IMR-90 (cell line): ENCODE measurements around the gene ERG. TPM values are rescaled to one million over a fixed set of nuclear protein-coding genes. Genes with fewer than 3 reads are reported as not detected.

ENCODE experiments used
- ATAC-seq: fragments of 200-7000 bp; cut with Tn5 transposase; 2 replicates; pipeline ENCODE4 v1.9.1; 2020; ENCODE audit warnings: low read depth, mild to moderate bottlenecking, moderate library complexity
- BruUV-seq: library from RNA; stranded (reverse); fragments of 400-500 nt; replicated peaks from 2 replicates; lab custom pipeline; 2021; lab: Mats Ljungman, UMichigan
- CTCF ChIA-PET: fragments of 300-600 bp; formaldehyde crosslinking; extraction: SDS; loops from one replicate; lab custom pipeline; 2021; ENCODE audit warnings: antibody characterized with exemption; lab: Yijun Ruan, JAX
- POLR2A ChIA-PET: fragments of 300-600 bp; sonication (Branson Sonifier 250); formaldehyde crosslinking; loops from one replicate; lab custom pipeline; 2022; ENCODE audit warnings: antibody characterized with exemption; ENCODE audit not compliant: unreplicated experiment; lab: Charles Lee
- DNase-seq: peaks from one replicate; pipeline ENCODE4 v3.0.0; 2013
- H2AFZ ChIP-seq: replicated peaks from 2 replicates; pipeline ENCODE3; 2013; ENCODE audit warnings: low read length, mild to moderate bottlenecking; ENCODE audit not compliant: poor library complexity
- H2AK5ac ChIP-seq: 2 replicates; pipeline ENCODE4 v1.6.1; 2013; ENCODE audit warnings: low read depth, low read length, inconsistent platforms
- H2AK9ac ChIP-seq: replicated peaks from 2 replicates; pipeline ENCODE3; 2013; ENCODE audit warnings: mild to moderate bottlenecking, low read depth, low read length, moderate library complexity; ENCODE audit not compliant: poor library complexity
- H2BK120ac ChIP-seq: 2 replicates; pipeline ENCODE4 v1.6.1; 2013; ENCODE audit warnings: low read depth, low read length, inconsistent platforms
- H2BK15ac ChIP-seq: 3 replicates; pipeline ENCODE4 v1.6.1; 2013; ENCODE audit warnings: low read depth, low read length, inconsistent platforms
- H2BK20ac ChIP-seq: 2 replicates; pipeline ENCODE4 v1.6.1; 2013; ENCODE audit warnings: low read depth, mild to moderate bottlenecking, inconsistent platforms, low read length, moderate library complexity
- H2BK5ac ChIP-seq: 2 replicates; pipeline ENCODE4 v1.6.1; 2013; ENCODE audit warnings: mild to moderate bottlenecking, low read depth, low read length, inconsistent platforms; ENCODE audit not compliant: poor library complexity, severe bottlenecking
- H3K14ac ChIP-seq: replicated peaks from 2 replicates; pipeline ENCODE4 v1.6.1; 2013; ENCODE audit warnings: low read depth, low read length, inconsistent platforms
- H3K18ac ChIP-seq: 2 replicates; pipeline ENCODE4 v1.6.1; 2013; ENCODE audit warnings: low read depth, low read length, control low read depth
- H3K23ac ChIP-seq: 2 replicates; pipeline ENCODE4 v1.6.1; 2013; ENCODE audit warnings: low read depth, low read length, inconsistent platforms
- H3K27ac ChIP-seq: 2 replicates; pipeline ENCODE4 v1.5.1; 2013; ENCODE audit warnings: mild to moderate bottlenecking, control low read depth, low read length; ENCODE audit not compliant: insufficient read depth
- H3K27me3 ChIP-seq: 2 replicates; pipeline ENCODE4 v1.6.1; 2013; ENCODE audit warnings: low read length; ENCODE audit not compliant: control insufficient read depth, insufficient read depth
- H3K36me3 ChIP-seq: 2 replicates; pipeline ENCODE4 v1.6.1; 2013; ENCODE audit warnings: low read length, mixed read lengths; ENCODE audit not compliant: control insufficient read depth, insufficient read depth
- H3K4ac ChIP-seq: 2 replicates; pipeline ENCODE4 v1.6.1; 2013; ENCODE audit warnings: low read depth, low read length, inconsistent platforms
- H3K4me1 ChIP-seq: 2 replicates; pipeline ENCODE4 v1.6.1; 2013; ENCODE audit warnings: low read length, mixed read lengths; ENCODE audit not compliant: control insufficient read depth, insufficient read depth
- H3K4me2 ChIP-seq: 2 replicates; pipeline ENCODE4 v1.6.1; 2013; ENCODE audit warnings: low read depth, mild to moderate bottlenecking, control low read depth, low read length, moderate library complexity
- H3K4me3 ChIP-seq: 2 replicates; pipeline ENCODE4 v1.5.1; 2013; ENCODE audit warnings: low read depth, mild to moderate bottlenecking, control low read depth, low read length, moderate library complexity; ENCODE audit not compliant: insufficient read depth
- H3K56ac ChIP-seq: 2 replicates; pipeline ENCODE4 v1.6.1; 2013; ENCODE audit warnings: low read length, inconsistent platforms; ENCODE audit not compliant: insufficient read depth; ENCODE audit errors: extremely low read depth
- H3K79me1 ChIP-seq, 2 experiments: 2 replicates each; pipeline ENCODE4 v1.6.1; 2013; ENCODE audit warnings: low read length in 2 of 2, inconsistent platforms in 1 of 2, low read depth in 1 of 2
- H3K9ac ChIP-seq: 2 replicates; pipeline ENCODE4 v1.6.1; 2013; ENCODE audit warnings: low read depth, low read length, control low read depth
- H3K9me1 ChIP-seq: 2 replicates; pipeline ENCODE4 v1.6.1; 2013; ENCODE audit warnings: low read length, inconsistent platforms; ENCODE audit not compliant: insufficient read depth
- H3K9me3 ChIP-seq: 2 replicates; pipeline ENCODE4 v1.6.1; 2013; ENCODE audit warnings: low read length; ENCODE audit not compliant: control insufficient read depth, insufficient read depth
- H4K20me1 ChIP-seq: 2 replicates; pipeline ENCODE4 v1.6.1; 2013; ENCODE audit warnings: low read length, inconsistent platforms; ENCODE audit not compliant: insufficient read depth
- H4K5ac ChIP-seq: 2 replicates; pipeline ENCODE4 v1.6.1; 2013; ENCODE audit warnings: mild to moderate bottlenecking, low read depth, low read length, control low read depth
- H4K8ac ChIP-seq, 2 experiments: 2 replicates each; pipeline ENCODE4 v1.6.1; 2013; ENCODE audit warnings: low read depth in 2 of 2, low read length in 2 of 2, control low read depth in 1 of 2, inconsistent platforms in 1 of 2
- H4K91ac ChIP-seq: 2 replicates; pipeline ENCODE4 v1.6.1; 2013; ENCODE audit warnings: low read depth, low read length, inconsistent platforms; ENCODE audit not compliant: insufficient read depth
- MXI1 ChIP-seq: IDR thresholded peaks from 2 replicates; pipeline ENCODE4 v1.6.1; 2012; ENCODE audit warnings: low read depth, mild to moderate bottlenecking, low read length, moderate library complexity, borderline replicate concordance
- NFE2L2 ChIP-seq: fragments of 150-350 bp; IDR thresholded peaks from 2 replicates; pipeline ENCODE4 v1.6.1; 2016; ENCODE audit warnings: low read depth, mild to moderate bottlenecking, low read length
- POLR2A ChIP-seq: IDR thresholded peaks from 2 replicates; pipeline ENCODE4 v1.6.1; 2012; ENCODE audit warnings: mild to moderate bottlenecking, low read depth, low read length
- RAD21 ChIP-seq: IDR thresholded peaks from 2 replicates; pipeline ENCODE4 v1.6.1; 2012; ENCODE audit warnings: low read length, improper control_type of control experiment
- USF2 ChIP-seq: fragments of 150-350 bp; IDR thresholded peaks from 2 replicates; pipeline ENCODE4 v1.6.1; 2017; ENCODE audit warnings: mild to moderate bottlenecking, antibody characterized with exemption, low read length, low read depth
- WGBS, 2 experiments: methylation state at CpG; one replicate each; pipeline versions ENCODE4 v1.1.5 to v1.1.7; 2013; ENCODE audit warnings: missing lambda C conversion rate in 2 of 2; ENCODE audit not compliant: insufficient read length in 1 of 2; ENCODE audit errors: extremely low coverage in 2 of 2; 5-methylcytosine and 5-hydroxymethylcytosine counted together
- dilution Hi-C: fragments of 300-500 bp; cut with HindIII; formaldehyde crosslinking; loops from one replicate; pipeline ENCODE4 v1.14.3; 2018; ENCODE audit warnings: low sequenced_read_pairs; ENCODE audit not compliant: unreplicated experiment
- in situ Hi-C: fragments of 300-500 bp; cut with MboI; formaldehyde crosslinking; loops from 3 replicates; pipeline ENCODE4 v1.14.3; 2019; ENCODE audit warnings: low sequenced_read_pairs, inconsistent platforms, mixed read lengths
- intact Hi-C: fragments of 100-400 bp; cut with micrococcal nuclease; formaldehyde crosslinking; loops from 2 replicates; pipeline ENCODE4 v1.10.0; 2022
- polyA plus RNA-seq, 3 experiments: library from polyadenylated mRNA; depleted of rRNA; stranded (reverse); fragments of >200 nt; gene quantifications; 2 replicates each; pipeline ENCODE4 v1.2.3, GENCODE V29; 2012; ENCODE audit warnings: low replicate concordance in 1 of 3
- total RNA-seq: library from RNA; depleted of rRNA; stranded (reverse); fragments of >200 nt; gene quantifications from 2 replicates; pipeline ENCODE4 v1.2.3, GENCODE V29; 2012

Gene ERG
- total and polyA plus RNA-seq, 2 of the 4 experiments (the other 2 are of a cell fraction), result not detected

DNA sequence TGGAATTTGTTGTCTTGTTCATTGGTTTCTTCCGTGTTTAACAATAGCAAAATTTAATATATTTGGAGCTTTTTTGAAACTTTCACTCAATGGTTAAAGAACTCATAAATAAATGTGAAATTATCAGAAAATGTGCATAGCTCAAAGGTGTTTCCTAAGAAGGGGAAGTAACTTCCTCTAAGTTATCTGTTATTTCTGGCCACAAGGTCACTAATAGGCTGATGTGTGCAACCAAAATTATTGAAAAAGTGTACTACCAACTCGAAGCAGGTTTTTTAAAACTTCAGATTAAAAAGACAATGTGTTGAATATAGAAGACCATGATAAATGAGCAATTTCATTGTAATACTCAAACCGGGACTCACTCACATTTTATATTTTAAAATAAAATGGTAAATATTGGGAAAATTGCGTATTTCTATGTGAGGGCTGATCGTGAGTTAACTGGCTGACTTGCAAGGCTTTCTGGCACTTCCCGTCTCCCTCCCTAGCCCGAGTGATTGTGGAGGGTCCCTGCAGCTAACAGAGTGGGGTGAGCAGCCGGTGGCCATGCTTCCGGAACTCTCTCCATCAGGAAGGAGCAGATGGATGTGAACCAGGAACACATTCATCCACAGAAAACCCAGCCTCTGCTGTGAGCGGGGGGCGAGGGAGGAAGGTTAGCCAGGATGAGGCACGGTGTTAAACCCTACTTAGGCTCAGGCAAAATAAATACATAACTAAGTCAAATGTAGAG, 96.9 kb downstream of the ERG start:
- Histone ChIP-seq H2BK15ac (no peak overlapping the region), H3K14ac (no peak overlapping the region), H2BK5ac (no peak overlapping the region), H3K18ac (no peak overlapping the region), H3K4ac (no peak overlapping the region), H3K9me1 (no peaks in the 10 kb centered on the region), H3K79me1 (no peaks in the 10 kb centered on the region), H3K4me1 (no peaks in the 10 kb centered on the region), H2AK9ac (no peak overlapping the region), H2AK5ac (no peak overlapping the region), H3K23ac (no peak overlapping the region), H3K27ac (no peak overlapping the region), H3K56ac (no peak overlapping the region), H3K4me2 (no peak overlapping the region), H4K91ac (no peak overlapping the region), H2AFZ (no peak overlapping the region), H3K36me3 (no peaks in the 10 kb centered on the region), H4K8ac (no peak overlapping the region), H2BK20ac (no peak overlapping the region), H4K20me1 (no peaks in the 10 kb centered on the region), H2BK120ac (no peak overlapping the region), H3K9ac (no peak overlapping the region), H3K4me3 (no peak overlapping the region), H3K9me3 (no peaks in the 10 kb centered on the region), H3K27me3 (peaks cover 32% of the 10 kb centered on the region), H4K5ac (no peak overlapping the region)
- WGBS, 2 experiments, result no CpG with 5 or more reads among the region's 12 CpGs
- ChIA-PET CTCF (no interaction called here), POLR2A (no interaction called here)
- ATAC-seq (no peak), DNase-seq (no peak)
- BruUV-seq, result no TSS peak
- intact Hi-C loops (no loop called here), in situ Hi-C loops (no loop called here), dilution Hi-C loops (no loop called here)
- TF ChIP-seq RAD21, result no peak
- TF ChIP-seq USF2, result no peak
- TF ChIP-seq MXI1, result no peak
- no peak for TF ChIP-seq NFE2L2
- TF ChIP-seq POLR2A, result no peak
